Activated CD4-positive, alpha-beta T cell treated with anti-CD3 and anti-CD28 coated beads, Interleukin-2, amount 10 ng/mL, durations not matched to agents 24 days and 14 days (primary cell): Measurements from ENCODE around the gene SOCS1. TPM values are rescaled to one million over a fixed set of nuclear protein-coding genes. Genes with fewer than 3 reads are reported as not detected.

ENCODE experiments used
- DNase-seq: peaks from one replicate; pipeline ENCODE4 v3.0.0; 2022
- H3K27ac Mint-ChIP-seq: one replicate; pipeline ENCODE4 v1.8.0; 2022; ENCODE audit warnings: mild to moderate bottlenecking, mixed read lengths
- H3K27me3 Mint-ChIP-seq: one replicate; pipeline ENCODE4 v1.8.0; 2022; ENCODE audit warnings: mixed read lengths
- H3K36me3 Mint-ChIP-seq: one replicate; pipeline ENCODE4 v1.8.0; 2022; ENCODE audit warnings: low read depth, mild to moderate bottlenecking, mixed read lengths
- H3K4me1 Mint-ChIP-seq: one replicate; pipeline ENCODE4 v1.8.0; 2021; ENCODE audit warnings: mixed read lengths
- H3K4me3 Mint-ChIP-seq: one replicate; pipeline ENCODE4 v1.8.0; 2022; ENCODE audit warnings: mild to moderate bottlenecking, moderate library complexity, mixed read lengths
- H3K9me3 Mint-ChIP-seq: one replicate; pipeline ENCODE4 v1.8.0; 2021; ENCODE audit warnings: mixed read lengths
- intact Hi-C: fragments of 100-400 bp; cut with micrococcal nuclease; formaldehyde crosslinking; loops from one replicate; pipeline ENCODE4 v1.15.1; 2023
- total RNA-seq: library from RNA; stranded (reverse); gene quantifications from 2 replicates; pipeline ENCODE4 v1.2.3, GENCODE V29; 2022

SOCS1 gene
- total RNA-seq, 1 donor from 2014 or later = 152 TPM

GRCh38 chr16:11238272-11239202 is 17.5 kb downstream of the SOCS1 start:
- Mint-ChIP-seq H3K27ac (peak overlapping the region; percentile 39), H3K9me3 (no peaks in the 10 kb centered on the region), H3K36me3 (no peaks in the 10 kb centered on the region), H3K27me3 (no peaks in the 10 kb centered on the region), H3K4me3 (no peak overlapping the region), H3K4me1 (peaks cover 52% of the 10 kb centered on the region)
- no peak for DNase-seq
- intact Hi-C loops = no loop called here

GRCh38 chr16:11236461-11237254 is 19.3 kb downstream of the SOCS1 start:
- intact Hi-C loops = no loop called here
- no peaks in the 10 kb centered on the region for H3K36me3 Mint-ChIP-seq
- no peaks in the 10 kb centered on the region for H3K9me3 Mint-ChIP-seq
- peak overlapping the region; percentile 72 for H3K27ac Mint-ChIP-seq
- no peak for DNase-seq
- H3K4me3 Mint-ChIP-seq = peak overlapping the region; percentile 15
- peaks cover 68% of the 10 kb centered on the region for H3K4me1 Mint-ChIP-seq
- H3K27me3 Mint-ChIP-seq = no peaks in the 10 kb centered on the region

- Mint-ChIP-seq H3K9me3 (no peaks in the 10 kb centered on the region), H3K4me3 (no peak overlapping the region), H3K27me3 (no peaks in the 10 kb centered on the region), H3K4me1 (peaks cover 73% of the 10 kb centered on the region), H3K27ac (peak overlapping the region; percentile 68), H3K36me3 (no peaks in the 10 kb centered on the region)
- DNase-seq = no peak
- intact Hi-C loops = no loop called here
Measured at GRCh38 chr16:11235703-11235991, 20.4 kb downstream of the SOCS1 start.

- Mint-ChIP-seq H3K36me3 (no peaks in the 10 kb centered on the region), H3K4me1 (peaks cover 69% of the 10 kb centered on the region), H3K4me3 (peak overlapping the region; percentile 19), H3K27ac (peak overlapping the region; percentile 68), H3K9me3 (no peaks in the 10 kb centered on the region), H3K27me3 (no peaks in the 10 kb centered on the region)
- DNase-seq = peak; percentile 68
- intact Hi-C loops = loop anchor here (1.0 kb wide), 3 partner anchors 17 to 271 kb away; no protein-coding TSS in a partner anchor
Measured at GRCh38 chr16:11234884-11235702, 20.9 kb downstream of the SOCS1 start.

GRCh38 chr16:11233727-11234376 is 22.2 kb downstream of the SOCS1 start:
- H3K36me3 Mint-ChIP-seq = no peaks in the 10 kb centered on the region
- peak overlapping the region; percentile 78 for H3K4me3 Mint-ChIP-seq
- no peaks in the 10 kb centered on the region for H3K27me3 Mint-ChIP-seq
- H3K4me1 Mint-ChIP-seq = peaks cover 71% of the 10 kb centered on the region
- peak overlapping the region; percentile 98 for H3K27ac Mint-ChIP-seq
- no peaks in the 10 kb centered on the region for H3K9me3 Mint-ChIP-seq
- DNase-seq = peak; percentile 91
- intact Hi-C loops = loop anchor here (1.0 kb wide), 8 partner anchors 9 to 270 kb away; no protein-coding TSS in a partner anchor

GRCh38 chr16:11232852-11233726 is 22.9 kb downstream of the SOCS1 start:
- intact Hi-C loops = loop anchor here (1.0 kb wide), 5 partner anchors 8 to 181 kb away; no protein-coding TSS in a partner anchor
- peak; percentile 98 for DNase-seq
- no peaks in the 10 kb centered on the region for H3K9me3 Mint-ChIP-seq
- H3K27ac Mint-ChIP-seq = peak overlapping the region; percentile 98
- H3K4me3 Mint-ChIP-seq = peak overlapping the region; percentile 78
- no peaks in the 10 kb centered on the region for H3K36me3 Mint-ChIP-seq
- no peaks in the 10 kb centered on the region for H3K27me3 Mint-ChIP-seq
- peaks cover 74% of the 10 kb centered on the region for H3K4me1 Mint-ChIP-seq

GRCh38 chr16:11232302-11232851 is 23.6 kb downstream of the SOCS1 start:
- intact Hi-C loops = no loop called here
- no peaks in the 10 kb centered on the region for H3K9me3 Mint-ChIP-seq
- peak overlapping the region; percentile 98 for H3K27ac Mint-ChIP-seq
- H3K27me3 Mint-ChIP-seq = no peaks in the 10 kb centered on the region
- H3K36me3 Mint-ChIP-seq = no peaks in the 10 kb centered on the region
- H3K4me3 Mint-ChIP-seq = peak overlapping the region; percentile 78
- peaks cover 74% of the 10 kb centered on the region for H3K4me1 Mint-ChIP-seq
- no peak for DNase-seq

GRCh38 chr16:11231367-11231970 is 24.5 kb downstream of the SOCS1 start:
- Mint-ChIP-seq H3K4me3 (peak overlapping the region; percentile 67), H3K27me3 (no peaks in the 10 kb centered on the region), H3K36me3 (no peaks in the 10 kb centered on the region), H3K27ac (peak overlapping the region; percentile 98), H3K4me1 (peaks cover 66% of the 10 kb centered on the region), H3K9me3 (no peaks in the 10 kb centered on the region)
- intact Hi-C loops = no loop called here
- DNase-seq = no peak

- H3K4me1 Mint-ChIP-seq = peaks cover 72% of the 10 kb centered on the region
- intact Hi-C loops = loop anchor here (5.0 kb wide), 1 partner anchor 38 kb away; no protein-coding TSS in a partner anchor
- peaks cover 1% of the 10 kb centered on the region for H3K36me3 Mint-ChIP-seq
- H3K9me3 Mint-ChIP-seq = no peaks in the 10 kb centered on the region
- no peak overlapping the region for H3K4me3 Mint-ChIP-seq
- H3K27me3 Mint-ChIP-seq = no peaks in the 10 kb centered on the region
- peak overlapping the region; percentile 26 for H3K27ac Mint-ChIP-seq
- no peak for DNase-seq
Measured at GRCh38 chr16:11229906-11230305, 26.1 kb downstream of the SOCS1 start.

GRCh38 chr16:11229432-11229831 is 26.6 kb downstream of the SOCS1 start:
- Mint-ChIP-seq H3K4me1 (peaks cover 74% of the 10 kb centered on the region), H3K4me3 (no peak overlapping the region), H3K9me3 (no peaks in the 10 kb centered on the region), H3K27ac (peak overlapping the region; percentile 26), H3K27me3 (no peaks in the 10 kb centered on the region), H3K36me3 (peaks cover 1% of the 10 kb centered on the region)
- no peak for DNase-seq
- intact Hi-C loops = loop anchor here (5.0 kb wide), 1 partner anchor 37 kb away; no protein-coding TSS in a partner anchor

- H3K4me1 Mint-ChIP-seq = peaks cover 59% of the 10 kb centered on the region
- H3K27me3 Mint-ChIP-seq = no peaks in the 10 kb centered on the region
- peak overlapping the region; percentile 86 for H3K4me3 Mint-ChIP-seq
- no peaks in the 10 kb centered on the region for H3K9me3 Mint-ChIP-seq
- peaks cover 3% of the 10 kb centered on the region for H3K36me3 Mint-ChIP-seq
- intact Hi-C loops = loop anchor here (1.0 to 5.0 kb wide), 9 partner anchors 7 to 261 kb away; no protein-coding TSS in a partner anchor
- H3K27ac Mint-ChIP-seq = peak overlapping the region; percentile 100
- DNase-seq = no peak
Measured at GRCh38 chr16:11225677-11226549, 30.1 kb downstream of the SOCS1 start.
